ENCODE data around the gene IL13RA2. TPM values are rescaled to one million over a fixed set of nuclear protein-coding genes. Genes with fewer than 3 reads are reported as not detected.

IL13RA2 gene
- total RNA-seq, 1 donor from 2014 or later, result 0.26 TPM

DNA sequence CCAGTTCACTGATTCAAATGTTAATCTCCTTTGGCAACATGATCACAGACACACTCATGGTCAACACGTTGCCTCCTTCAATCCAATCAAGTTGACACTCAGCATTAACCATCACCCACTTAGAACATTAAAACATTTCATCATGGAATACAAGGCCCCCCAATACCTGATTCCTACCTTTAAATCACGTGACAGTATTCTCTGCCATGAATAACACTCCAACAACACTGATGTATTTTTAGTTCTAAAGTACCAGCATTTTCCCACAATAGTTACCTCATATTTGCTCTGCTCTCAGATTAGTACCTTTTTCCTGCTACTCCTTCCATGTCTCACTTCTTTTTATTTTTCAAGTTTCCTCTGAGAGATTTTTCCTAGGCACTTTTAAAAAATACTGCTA, 19.6 kb downstream of the IL13RA2 start:
- no peak for DNase-seq (ENCODE audit: low read depth, low spot score)

DNA sequence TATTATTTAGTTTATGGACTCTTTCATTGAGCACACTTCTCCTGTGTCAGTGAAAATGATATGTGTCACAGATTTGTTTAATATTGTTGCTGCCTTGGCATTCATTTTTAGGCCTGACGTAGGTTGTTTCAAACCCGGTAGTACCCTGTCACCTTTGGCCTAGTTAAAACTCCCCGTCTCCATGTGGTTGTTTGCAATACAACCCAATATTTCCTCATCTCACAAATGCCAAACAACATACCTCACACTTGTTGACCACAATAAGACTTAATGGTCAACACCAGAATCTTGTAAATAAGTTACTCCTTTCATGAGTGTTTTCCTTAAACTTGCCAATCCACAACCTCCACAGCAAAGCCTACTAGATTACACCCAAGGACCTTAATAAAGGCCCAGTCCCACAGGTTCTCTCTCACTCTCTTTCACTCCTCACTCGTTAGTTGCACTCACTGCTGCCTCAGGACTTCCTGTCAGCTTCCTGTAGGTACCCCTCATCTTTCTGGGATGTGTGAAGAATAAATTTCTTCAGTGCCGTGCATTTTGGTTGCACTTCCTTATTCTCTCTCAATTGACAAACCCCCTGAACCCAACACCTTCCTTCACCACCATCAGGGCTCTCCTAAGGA, 31.3 kb downstream of the IL13RA2 start:
- no peak for DNase-seq (ENCODE audit: low read depth, low spot score)

DNA sequence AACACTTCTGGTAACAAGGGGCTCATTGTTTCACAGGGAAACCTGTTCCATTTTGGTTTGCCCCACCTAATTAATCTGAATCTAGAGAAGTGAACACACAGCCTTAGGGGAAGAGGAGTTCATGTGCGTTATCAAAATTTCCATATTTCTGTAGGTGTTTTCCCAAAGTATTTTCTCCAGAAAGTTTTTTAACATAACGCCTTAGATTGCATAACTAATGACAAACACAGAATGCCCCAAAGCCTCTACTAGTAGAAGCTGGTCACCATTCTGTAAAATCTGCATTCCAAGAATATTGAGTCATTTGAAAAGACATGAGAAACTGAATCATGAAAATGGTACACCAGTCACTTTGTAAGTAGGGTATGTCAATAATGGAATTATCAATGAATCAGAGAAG, 41.1 kb downstream of the IL13RA2 start:
- DNase-seq (ENCODE audit: low read depth, low spot score), result no peak

DNA sequence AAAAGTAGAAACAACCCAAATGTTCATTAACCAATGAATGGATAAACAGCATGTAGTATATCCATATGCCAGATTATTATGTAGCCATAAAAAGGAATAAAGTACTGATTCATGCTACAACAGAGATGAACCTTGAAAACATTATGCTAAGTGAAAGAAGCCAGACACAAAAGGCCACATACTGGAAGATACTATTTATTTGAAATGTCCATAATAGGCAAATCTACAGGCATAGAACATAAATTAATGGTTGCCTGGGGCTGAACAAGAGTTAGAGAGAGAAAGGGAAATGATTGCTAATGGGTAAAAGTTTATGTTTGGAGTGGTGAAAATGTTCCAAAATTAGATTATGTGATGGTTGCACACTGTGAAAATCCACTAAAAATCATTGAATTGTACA, 44.4 kb downstream of the IL13RA2 start:
- DNase-seq (ENCODE audit: low read depth, low spot score), result no peak

DNA sequence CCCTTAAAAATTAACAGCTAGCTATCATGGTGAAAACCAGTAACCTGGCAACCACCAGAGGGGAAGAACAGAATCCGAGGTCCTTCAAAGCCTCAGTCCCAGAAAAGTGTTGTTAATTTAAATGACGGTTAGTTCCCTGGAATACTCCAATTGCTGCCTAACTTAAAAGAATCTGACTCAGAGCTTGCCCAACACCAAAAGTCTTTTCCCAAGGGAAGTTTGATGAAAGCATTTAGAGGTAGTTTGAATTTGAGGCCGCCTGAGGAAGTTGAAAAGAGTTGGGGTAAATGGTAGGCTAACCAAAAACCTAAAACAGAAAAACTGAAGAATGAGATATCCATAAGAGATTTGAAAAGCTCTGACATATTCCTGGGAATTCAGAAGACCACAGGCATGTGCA, 46.6 kb downstream of the IL13RA2 start:
- DNase-seq (ENCODE audit: low read depth, low spot score), result no peak

DNA sequence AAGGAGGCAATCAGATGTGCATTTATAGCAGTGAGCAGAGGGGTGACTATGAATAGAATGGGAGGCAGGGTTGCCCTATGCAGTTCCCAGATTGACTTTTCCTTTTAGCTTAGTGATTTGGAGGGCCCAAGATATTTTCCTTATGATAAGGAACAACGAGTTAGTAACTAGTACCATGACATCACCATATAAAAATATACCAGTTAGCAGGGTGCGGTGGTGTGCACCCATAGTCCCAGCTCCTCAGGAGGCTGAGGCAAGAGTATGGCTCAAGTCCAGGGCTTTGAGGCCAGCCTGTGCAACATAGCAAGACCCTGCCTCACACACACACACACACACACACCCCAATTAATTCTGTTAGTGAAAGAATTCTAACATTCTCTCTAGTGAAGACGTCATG, 53.0 kb downstream of the IL13RA2 start:
- no peak for DNase-seq (ENCODE audit: low read depth, low spot score)

DNA sequence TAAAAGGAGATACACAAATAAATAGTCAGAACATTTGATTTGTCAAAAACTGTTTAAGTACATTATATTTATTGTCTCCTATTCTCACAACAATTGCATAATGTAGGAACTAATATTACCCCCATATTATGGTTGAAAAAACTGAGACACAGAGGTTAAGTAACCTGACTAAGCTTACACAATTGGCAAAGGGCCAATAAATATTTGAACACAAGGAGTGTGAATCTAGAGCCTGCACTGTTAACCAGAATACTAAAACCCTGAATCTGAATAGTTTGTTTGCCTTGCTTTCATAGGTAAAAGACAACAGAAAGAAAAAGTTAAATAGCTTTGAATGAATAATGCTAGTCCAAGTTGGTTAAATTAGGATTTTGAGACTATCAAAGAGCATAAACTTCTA, 55.2 kb downstream of the IL13RA2 start:
- no peak for DNase-seq (ENCODE audit: low read depth, low spot score)

DNA sequence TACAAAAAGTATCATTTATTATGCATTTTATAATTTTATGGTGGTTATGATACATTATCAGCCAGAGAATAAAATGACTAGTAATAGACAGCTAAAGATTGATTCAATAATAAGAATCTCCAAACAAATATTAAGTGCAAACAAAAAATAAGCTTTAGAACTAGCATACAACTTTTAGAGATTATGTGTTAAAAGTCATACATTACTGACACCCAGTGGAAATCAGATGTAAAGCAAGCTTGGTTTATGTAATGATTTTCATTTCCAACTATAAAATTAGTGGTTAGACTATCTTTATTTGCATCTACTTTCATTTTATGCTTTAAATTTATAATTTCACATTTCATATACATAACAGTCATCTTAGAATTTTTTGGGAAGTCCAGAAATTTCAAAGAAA, 57.7 kb downstream of the IL13RA2 start:
- DNase-seq (ENCODE audit: low read depth, low spot score), result no peak

Other genes with a start within 250 kb of the IL13RA2 start
- not detected in 2 replicates for gene RBMXL3, start 171.8 kb upstream of the IL13RA2 start, total RNA-seq
- gene LRCH2, start 216.5 kb upstream of the IL13RA2 start, total RNA-seq, result 3.4 and 3.9 TPM in 2 replicates